Trophoblast cell (in vitro differentiated cells and primary cell): ENCODE data around the gene BAG3.
"Not testable (repeated sequence)": the region's sequence is repeated elsewhere in the genome, so short reads cannot be mapped to it uniquely, and the experiment has no call there.

Source experiments
- DNase-seq, 2 donors: peaks; one replicate each; pipeline ENCODE4 v3.0.0-alpha.2; 2016
- H2AFZ ChIP-seq: 2 replicates; pipeline ENCODE4 v1.6.1; 2013; ENCODE audit warnings: low read length, moderate library complexity, mild to moderate bottlenecking; ENCODE audit not compliant: insufficient read depth, poor library complexity
- H2AK5ac ChIP-seq: 2 replicates; pipeline ENCODE4 v1.6.1; 2013; ENCODE audit warnings: mild to moderate bottlenecking, low read length
- H2BK120ac ChIP-seq: 2 replicates; pipeline ENCODE4 v1.6.1; 2013; ENCODE audit warnings: low read length, mild to moderate bottlenecking, moderate library complexity; ENCODE audit not compliant: insufficient read depth, poor library complexity
- H2BK12ac ChIP-seq: 2 replicates; pipeline ENCODE4 v1.6.1; 2013; ENCODE audit warnings: mild to moderate bottlenecking, low read length, moderate library complexity
- H2BK5ac ChIP-seq: 2 replicates; pipeline ENCODE4 v1.6.1; 2013; ENCODE audit warnings: low read length, low read depth, moderate library complexity, mild to moderate bottlenecking; ENCODE audit not compliant: poor library complexity
- H3K14ac ChIP-seq: 2 replicates; pipeline ENCODE4 v1.6.1; 2013; ENCODE audit warnings: mild to moderate bottlenecking, low read length
- H3K18ac ChIP-seq: 2 replicates; pipeline ENCODE4 v1.6.1; 2013; ENCODE audit warnings: mild to moderate bottlenecking, low read length
- H3K23ac ChIP-seq: 2 replicates; pipeline ENCODE4 v1.6.1; 2013; ENCODE audit warnings: low read length
- H3K27ac ChIP-seq: 2 replicates; pipeline ENCODE4 v1.5.1; 2013; ENCODE audit warnings: low read depth, mild to moderate bottlenecking, inconsistent platforms, low read length, moderate library complexity
- H3K27me3 ChIP-seq: 2 replicates; pipeline ENCODE4 v1.6.1; 2013; ENCODE audit warnings: inconsistent platforms, mild to moderate bottlenecking, low read length, moderate library complexity; ENCODE audit not compliant: insufficient read depth
- H3K36me3 ChIP-seq, 2 experiments: 1 replicate in 1 of 2; 2 replicates in 1 of 2; pipeline ENCODE4 v1.6.1; 2013; ENCODE audit warnings: low read length in 2 of 2, mild to moderate bottlenecking in 2 of 2, moderate library complexity in 1 of 2; ENCODE audit not compliant: insufficient read depth in 2 of 2, control insufficient read depth in 1 of 2
- H3K4ac ChIP-seq: 2 replicates; pipeline ENCODE4 v1.6.1; 2013; ENCODE audit warnings: low read depth, mild to moderate bottlenecking, low read length, moderate library complexity
- H3K4me1 ChIP-seq, 2 experiments: 1 replicate in 1 of 2; 2 replicates in 1 of 2; pipeline ENCODE4 v1.6.1; 2013; ENCODE audit warnings: low read length in 2 of 2, mild to moderate bottlenecking in 2 of 2, moderate library complexity in 1 of 2; ENCODE audit not compliant: insufficient read depth in 2 of 2, control insufficient read depth in 1 of 2
- H3K4me2 ChIP-seq: 2 replicates; pipeline ENCODE4 v1.6.1; 2013; ENCODE audit warnings: inconsistent platforms, mild to moderate bottlenecking, low read length, moderate library complexity
- H3K4me3 ChIP-seq: 2 replicates; pipeline ENCODE4 v1.5.1; 2013; ENCODE audit warnings: mild to moderate bottlenecking, low read depth, low read length, inconsistent platforms
- H3K79me1 ChIP-seq: one replicate; pipeline ENCODE4 v1.6.1; 2013; ENCODE audit warnings: low read length
- H3K79me2 ChIP-seq: 2 replicates; pipeline ENCODE4 v1.6.1; 2013; ENCODE audit warnings: low read length, mild to moderate bottlenecking; ENCODE audit not compliant: control insufficient read depth, insufficient read depth, poor library complexity
- H3K9ac ChIP-seq: 2 replicates; pipeline ENCODE4 v1.6.1; 2013; ENCODE audit warnings: mild to moderate bottlenecking, low read length
- H3K9me3 ChIP-seq: 2 replicates; pipeline ENCODE4 v1.6.1; 2013; ENCODE audit warnings: low read depth, mild to moderate bottlenecking, control low read depth, inconsistent platforms, low read length; ENCODE audit not compliant: insufficient read depth
- H4K12ac ChIP-seq: 2 replicates; pipeline ENCODE4 v1.6.1; 2013; ENCODE audit warnings: low read depth, mild to moderate bottlenecking, low read length, moderate library complexity
- H4K8ac ChIP-seq: 2 replicates; pipeline ENCODE4 v1.6.1; 2013; ENCODE audit warnings: low read depth, mild to moderate bottlenecking, low read length, moderate library complexity
- H4K91ac ChIP-seq: one replicate; pipeline ENCODE4 v1.6.1; 2013; ENCODE audit warnings: low read depth, mild to moderate bottlenecking, low read length, moderate library complexity
- WGBS: extraction: QIAGEN DNeasy Blood & Tissue Kit; methylation state at CpG from one replicate; pipeline ENCODE4 v1.1.7; 2013; ENCODE audit warnings: missing lambda C conversion rate; ENCODE audit not compliant: insufficient read length, insufficient coverage; ENCODE audit errors: extremely low coverage; 5-methylcytosine and 5-hydroxymethylcytosine counted together

The BAG3 gene

GRCh38 chr10:119710935-119711334, 59.8 kb downstream of the BAG3 start:
- H4K8ac ChIP-seq, H3K9ac ChIP-seq, H2AFZ ChIP-seq, H3K79me1 ChIP-seq, H3K4ac ChIP-seq, H2BK5ac ChIP-seq, H3K27me3 ChIP-seq, H2BK12ac ChIP-seq, H3K9me3 ChIP-seq, H3K27ac ChIP-seq, DNase-seq, H2BK120ac ChIP-seq, H4K91ac ChIP-seq, H3K79me2 ChIP-seq, H4K12ac ChIP-seq, H3K36me3 ChIP-seq, H3K23ac ChIP-seq, H2AK5ac ChIP-seq, H3K4me3 ChIP-seq, H3K14ac ChIP-seq, H3K4me1 ChIP-seq, H3K18ac ChIP-seq, H3K4me2 ChIP-seq: not testable (repeated sequence)
- WGBS: no CpG with 5 or more reads among the region's 1 CpG

GRCh38 chr10:119713744-119714483, 62.7 kb downstream of the BAG3 start:
- no peak overlapping the region for H3K23ac ChIP-seq
- no peak overlapping the region for H3K18ac ChIP-seq
- no peak overlapping the region for H2BK5ac ChIP-seq
- H3K4me1 ChIP-seq: peaks cover 0 to 4% of the 10 kb centered on the region in 2 experiments
- no peak for DNase-seq
- H4K12ac ChIP-seq: no peak overlapping the region
- no peaks in the 10 kb centered on the region for H3K27me3 ChIP-seq
- H3K14ac ChIP-seq: no peak overlapping the region
- no peak overlapping the region for H4K91ac ChIP-seq
- H3K27ac ChIP-seq: no peak overlapping the region
- H2AFZ ChIP-seq: no peak overlapping the region
- H3K4ac ChIP-seq: no peak overlapping the region
- no CpG with 5 or more reads among the region's 7 CpGs for WGBS
- no peak overlapping the region for H3K9ac ChIP-seq
- no peak overlapping the region for H3K4me3 ChIP-seq
- H2BK12ac ChIP-seq: no peak overlapping the region
- H3K36me3 ChIP-seq: no peaks in the 10 kb centered on the region
- no peak overlapping the region for H2BK120ac ChIP-seq
- H3K79me2 ChIP-seq: no peaks in the 10 kb centered on the region
- no peak overlapping the region for H3K4me2 ChIP-seq
- no peaks in the 10 kb centered on the region for H3K79me1 ChIP-seq
- H2AK5ac ChIP-seq: no peak overlapping the region
- H4K8ac ChIP-seq: no peak overlapping the region
- peaks cover 3% of the 10 kb centered on the region for H3K9me3 ChIP-seq

GRCh38 chr10:119714484-119714816, 63.3 kb downstream of the BAG3 start:
- Histone ChIP-seq H3K9me3 (peaks cover 5% of the 10 kb centered on the region), H2BK120ac (no peak overlapping the region), H3K4me2 (no peak overlapping the region), H2BK5ac (no peak overlapping the region), H2AK5ac (no peak overlapping the region), H3K79me2 (no peaks in the 10 kb centered on the region), H4K8ac (no peak overlapping the region), H3K23ac (no peak overlapping the region), H2BK12ac (no peak overlapping the region), H4K91ac (no peak overlapping the region), H2AFZ (no peak overlapping the region), H3K4me1 (peaks cover 0 to 4% of the 10 kb centered on the region in 2 experiments), H4K12ac (no peak overlapping the region), H3K18ac (no peak overlapping the region), H3K4ac (no peak overlapping the region), H3K27ac (no peak overlapping the region), H3K9ac (no peak overlapping the region), H3K36me3 (no peaks in the 10 kb centered on the region), H3K4me3 (no peak overlapping the region), H3K14ac (no peak overlapping the region), H3K79me1 (no peaks in the 10 kb centered on the region), H3K27me3 (no peaks in the 10 kb centered on the region)
- no CpG with 5 or more reads among the region's 2 CpGs for WGBS
- no peak for DNase-seq

- Histone ChIP-seq H3K4ac (no peak overlapping the region), H2AK5ac (no peak overlapping the region), H2BK120ac (no peak overlapping the region), H3K79me2 (no peaks in the 10 kb centered on the region), H4K91ac (no peak overlapping the region), H4K8ac (no peak overlapping the region), H3K9ac (no peak overlapping the region), H3K9me3 (peaks cover 3% of the 10 kb centered on the region), H3K23ac (no peak overlapping the region), H3K14ac (no peak overlapping the region), H3K4me2 (no peak overlapping the region), H3K4me1 (peaks cover 0 to 4% of the 10 kb centered on the region in 2 experiments), H3K79me1 (no peaks in the 10 kb centered on the region), H4K12ac (no peak overlapping the region), H3K4me3 (no peak overlapping the region), H2BK12ac (no peak overlapping the region), H3K18ac (no peak overlapping the region), H3K27ac (no peak overlapping the region), H3K36me3 (no peaks in the 10 kb centered on the region), H2BK5ac (no peak overlapping the region), H2AFZ (no peak overlapping the region), H3K27me3 (no peaks in the 10 kb centered on the region)
- no peak for DNase-seq
- no CpG with 5 or more reads among the region's 8 CpGs for WGBS
Observed at GRCh38 chr10:119715628-119716505, 64.7 kb downstream of the BAG3 start.
